Panc1 (cell line): ENCODE measurements around the gene PDE9A. TPM values are rescaled to one million over a fixed set of nuclear protein-coding genes. Genes with fewer than 3 reads are reported as not detected.

ENCODE experiments used
- ATAC-seq: fragments of 200-7000 bp; cut with Tn5 transposase; 2 replicates; pipeline ENCODE4 v1.9.1; 2020; ENCODE audit warnings: mild to moderate bottlenecking, moderate library complexity
- BruUV-seq: library from RNA; stranded (reverse); fragments of 400-500 nt; replicated peaks from 2 replicates; lab custom pipeline; 2021; lab: Mats Ljungman, UMichigan
- CTCF ChIA-PET: fragments of 300-600 bp; sonication (Branson Sonifier 250); formaldehyde crosslinking; loops from one replicate; lab custom pipeline; 2022; ENCODE audit warnings: antibody characterized with exemption; lab: Charles Lee
- POLR2A ChIA-PET: fragments of 300-600 bp; sonication (Branson Sonifier 250); formaldehyde crosslinking; loops from one replicate; lab custom pipeline; 2022; ENCODE audit warnings: antibody characterized with exemption; lab: Charles Lee
- DNase-seq: peaks from one replicate; pipeline ENCODE4 v3.0.0-alpha.2; 2010; ENCODE audit warnings: low read depth, low spot score
- H3K27ac ChIP-seq: 2 replicates; pipeline ENCODE4 v1.5.1; 2011; ENCODE audit warnings: mild to moderate bottlenecking, low read length, inconsistent platforms
- H3K27me3 ChIP-seq: fragments of 200-500 bp; sonication (Bioruptor generic); 2 replicates; pipeline ENCODE4 v1.6.0; 2014; ENCODE audit warnings: low read length, inconsistent platforms; ENCODE audit not compliant: control insufficient read depth, insufficient read depth
- H3K36me3 ChIP-seq: fragments of 200-500 bp; sonication (Bioruptor generic); 2 replicates; pipeline ENCODE4 v1.5.1; 2014; ENCODE audit warnings: inconsistent platforms, mild to moderate bottlenecking, low read length, moderate library complexity; ENCODE audit not compliant: control insufficient read depth, insufficient read depth
- H3K4me1 ChIP-seq: 2 replicates; pipeline ENCODE4 v1.5.1; 2011; ENCODE audit warnings: inconsistent platforms, mild to moderate bottlenecking, low read length, moderate library complexity; ENCODE audit not compliant: control insufficient read depth, insufficient read depth
- H3K4me3 ChIP-seq, 2 experiments: 2 replicates each; pipeline ENCODE4 v1.5.1; 2011 to 2012; ENCODE audit warnings: low read depth in 2 of 2, low read length in 2 of 2, mild to moderate bottlenecking in 2 of 2, inconsistent platforms in 1 of 2, moderate library complexity in 1 of 2
- H3K9me3 ChIP-seq: fragments of 200-500 bp; sonication (Bioruptor generic); 2 replicates; pipeline ENCODE4 v1.5.1; 2014; ENCODE audit warnings: low read depth, mild to moderate bottlenecking, inconsistent platforms, low read length, moderate library complexity; ENCODE audit not compliant: control insufficient read depth, insufficient read depth
- CTCF ChIP-seq: fragments of 450-650 bp; IDR thresholded peaks from 2 replicates; pipeline ENCODE4 v1.5.1; 2017; ENCODE audit warnings: mild to moderate bottlenecking
- POLR2AphosphoS5 ChIP-seq: IDR thresholded peaks from 2 replicates; pipeline ENCODE4 v1.6.1; 2012; ENCODE audit warnings: mild to moderate bottlenecking, low read depth, low read length, moderate library complexity
- REST ChIP-seq, 2 experiments: IDR thresholded peaks; 2 replicates each; pipeline ENCODE4 v1.6.1; 2011 to 2012; ENCODE audit warnings: low read depth in 2 of 2, control low read depth in 1 of 2, low read length in 1 of 2, mild to moderate bottlenecking in 1 of 2, moderate library complexity in 1 of 2; ENCODE audit not compliant: insufficient read depth in 1 of 2
- SIN3A ChIP-seq: IDR thresholded peaks from 2 replicates; pipeline ENCODE4 v1.6.1; 2012; ENCODE audit warnings: low read depth, mild to moderate bottlenecking, low read length, moderate library complexity, borderline replicate concordance; ENCODE audit not compliant: insufficient read depth
- TCF7L2 ChIP-seq: IDR thresholded peaks from 2 replicates; pipeline ENCODE4 v1.6.1; 2011; ENCODE audit warnings: mild to moderate bottlenecking, low read depth, low read length, inconsistent platforms
- in situ Hi-C: cut with HindIII; loops from 2 replicates; pipeline ENCODE4 v1.10.0; 2016; ENCODE audit warnings: low sequenced_read_pairs, low pct_unique_long_range_greater_than_20kb
- intact Hi-C: fragments of 100-400 bp; cut with micrococcal nuclease; formaldehyde crosslinking; loops from one replicate; pipeline ENCODE4 v1.10.0; 2022; ENCODE audit not compliant: unreplicated experiment
- total RNA-seq: library from RNA; stranded (reverse); gene quantifications from one replicate; pipeline ENCODE4 v1.2.1, GENCODE V29; 2021; ENCODE audit not compliant: unreplicated experiment

PDE9A gene
- total RNA-seq, 1 experiment from 2014 or later: 0.72 TPM

- DNase-seq: no peak
- BruUV-seq: no TSS peak
- ATAC-seq: no peak
- ChIA-PET POLR2A (no interaction called here), CTCF (no interaction called here)
- Histone ChIP-seq H3K4me3 (no peak overlapping the region), H3K9me3 (no peaks in the 10 kb centered on the region), H3K4me1 (no peaks in the 10 kb centered on the region), H3K27ac (no peak overlapping the region), H3K36me3 (no peaks in the 10 kb centered on the region), H3K27me3 (no peaks in the 10 kb centered on the region)
- intact Hi-C loops: no loop called here
- no peak for TF ChIP-seq TCF7L2
- no peak for TF ChIP-seq REST (IDR thresholded peaks at IDR 0.05; ENCODE audit: insufficient read depth in 1 of 2, low read depth in 2 of 2, low read length in 1 of 2)
- TF ChIP-seq SIN3A: no peak
- TF ChIP-seq CTCF: no peak
- TF ChIP-seq POLR2AphosphoS5: no peak
- in situ Hi-C loops: no loop called here
Observed at GRCh38 chr21:42624095-42624790, 29.2 kb upstream of the PDE9A start.

GRCh38 chr21:42624936-42625335, 28.5 kb upstream of the PDE9A start:
- no peaks in the 10 kb centered on the region for H3K27me3 ChIP-seq
- DNase-seq: no peak
- no peaks in the 10 kb centered on the region for H3K4me1 ChIP-seq
- in situ Hi-C loops: no loop called here
- no peak for ATAC-seq
- BruUV-seq: no TSS peak
- intact Hi-C loops: no loop called here
- H3K4me3 ChIP-seq: no peak overlapping the region
- H3K36me3 ChIP-seq: no peaks in the 10 kb centered on the region
- POLR2A ChIA-PET: no interaction called here
- TF ChIP-seq REST (IDR thresholded peaks at IDR 0.05; ENCODE audit: insufficient read depth in 1 of 2, low read depth in 2 of 2, low read length in 1 of 2): no peak
- no peak for TF ChIP-seq CTCF
- TF ChIP-seq TCF7L2: no peak
- TF ChIP-seq SIN3A: no peak
- no peak for TF ChIP-seq POLR2AphosphoS5
- no peak overlapping the region for H3K27ac ChIP-seq
- no peaks in the 10 kb centered on the region for H3K9me3 ChIP-seq
- CTCF ChIA-PET: no interaction called here
